WERI-Rb-1 (cell line): ENCODE data around the gene PDE6C.
A peak's percentile ranks its signal among the peaks of the same experiment; 100 is the strongest.

Source experiments
- DNase-seq: peaks from one replicate; pipeline ENCODE4 v3.0.0-alpha.2; 2020
- H3K27ac ChIP-seq: fragments of 250-450 bp; sonication (Bioruptor Pico); 2 replicates; pipeline ENCODE4 v1.5.1; 2020; ENCODE audit warnings: mild to moderate bottlenecking, moderate library complexity
- H3K27me3 ChIP-seq: fragments of 250-450 bp; sonication (Bioruptor Pico); 2 replicates; pipeline ENCODE4 v1.5.1; 2021; ENCODE audit warnings: mild to moderate bottlenecking, low read depth, moderate library complexity; ENCODE audit not compliant: insufficient read depth, severe bottlenecking
- H3K36me3 ChIP-seq: fragments of 250-450 bp; sonication (Bioruptor Pico); 2 replicates; pipeline ENCODE4 v1.5.1; 2020; ENCODE audit warnings: mild to moderate bottlenecking, moderate library complexity
- H3K4me3 ChIP-seq: 2 replicates; pipeline ENCODE4 v1.5.1; 2011; ENCODE audit warnings: low read depth, mild to moderate bottlenecking, control low read depth, low read length
- H3K9me3 ChIP-seq: fragments of 250-450 bp; sonication (Bioruptor Pico); 2 replicates; pipeline ENCODE4 v1.5.1; 2021; ENCODE audit warnings: mild to moderate bottlenecking, moderate library complexity; ENCODE audit not compliant: severe bottlenecking
- TF ChIP-seq, protein P1 (sequence below): IDR thresholded peaks from 2 replicates; pipeline ENCODE4 v1.5.1; 2011; ENCODE audit warnings: low read depth, mild to moderate bottlenecking, control low read depth, inconsistent platforms, low read length

The PDE6C gene

DNA sequence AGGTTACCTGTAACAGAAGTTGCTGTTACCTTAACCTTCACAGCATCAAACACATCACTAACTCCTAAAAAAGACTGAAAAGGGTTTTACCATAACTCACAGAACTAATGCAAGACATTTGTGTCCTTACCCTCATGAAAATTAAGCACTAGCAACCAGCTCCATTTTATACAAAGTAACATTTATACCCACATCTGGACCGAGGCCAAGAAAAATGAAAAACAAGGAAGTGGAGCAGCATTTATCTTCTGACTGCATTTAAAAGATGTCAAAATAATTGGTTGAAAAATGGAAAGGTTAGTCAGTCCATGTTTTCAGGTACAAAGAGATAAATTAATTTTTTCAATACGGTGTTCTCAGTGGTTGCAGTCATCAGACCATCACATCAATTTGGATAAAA is 8.2 kb upstream of the PDE6C start:
- no peaks in the 10 kb centered on the region for H3K27me3 ChIP-seq
- no peak for DNase-seq
- H3K36me3 ChIP-seq = no peaks in the 10 kb centered on the region
- no peak overlapping the region for H3K4me3 ChIP-seq
- no peak overlapping the region for H3K27ac ChIP-seq
- peaks cover 8% of the 10 kb centered on the region for H3K9me3 ChIP-seq
- TF ChIP-seq, protein P1, sequence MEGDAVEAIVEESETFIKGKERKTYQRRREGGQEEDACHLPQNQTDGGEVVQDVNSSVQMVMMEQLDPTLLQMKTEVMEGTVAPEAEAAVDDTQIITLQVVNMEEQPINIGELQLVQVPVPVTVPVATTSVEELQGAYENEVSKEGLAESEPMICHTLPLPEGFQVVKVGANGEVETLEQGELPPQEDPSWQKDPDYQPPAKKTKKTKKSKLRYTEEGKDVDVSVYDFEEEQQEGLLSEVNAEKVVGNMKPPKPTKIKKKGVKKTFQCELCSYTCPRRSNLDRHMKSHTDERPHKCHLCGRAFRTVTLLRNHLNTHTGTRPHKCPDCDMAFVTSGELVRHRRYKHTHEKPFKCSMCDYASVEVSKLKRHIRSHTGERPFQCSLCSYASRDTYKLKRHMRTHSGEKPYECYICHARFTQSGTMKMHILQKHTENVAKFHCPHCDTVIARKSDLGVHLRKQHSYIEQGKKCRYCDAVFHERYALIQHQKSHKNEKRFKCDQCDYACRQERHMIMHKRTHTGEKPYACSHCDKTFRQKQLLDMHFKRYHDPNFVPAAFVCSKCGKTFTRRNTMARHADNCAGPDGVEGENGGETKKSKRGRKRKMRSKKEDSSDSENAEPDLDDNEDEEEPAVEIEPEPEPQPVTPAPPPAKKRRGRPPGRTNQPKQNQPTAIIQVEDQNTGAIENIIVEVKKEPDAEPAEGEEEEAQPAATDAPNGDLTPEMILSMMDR = no peak

DNA sequence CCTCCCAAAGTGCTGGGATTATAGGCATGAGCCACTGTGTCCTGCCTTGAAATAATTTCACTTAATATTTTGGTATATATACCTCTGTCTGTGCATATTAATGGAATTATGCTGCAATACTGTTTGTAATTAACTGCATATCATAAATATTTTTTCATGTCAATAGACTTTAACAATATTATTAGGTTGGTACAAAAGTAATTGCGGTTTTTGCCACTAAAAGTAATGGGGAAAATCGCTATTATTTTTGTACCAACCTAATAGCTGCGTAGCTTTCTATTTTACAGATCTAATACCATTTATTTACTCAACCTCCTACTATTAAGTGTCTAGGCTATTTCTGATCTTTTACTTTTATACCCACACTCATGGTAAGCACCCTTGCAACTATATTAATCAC is 3.9 kb upstream of the PDE6C start:
- Histone ChIP-seq H3K9me3 (peaks cover 8% of the 10 kb centered on the region), H3K36me3 (no peaks in the 10 kb centered on the region), H3K27me3 (no peaks in the 10 kb centered on the region), H3K4me3 (no peak overlapping the region), H3K27ac (no peak overlapping the region)
- TF ChIP-seq, protein P1 = no peak
- no peak for DNase-seq

DNA sequence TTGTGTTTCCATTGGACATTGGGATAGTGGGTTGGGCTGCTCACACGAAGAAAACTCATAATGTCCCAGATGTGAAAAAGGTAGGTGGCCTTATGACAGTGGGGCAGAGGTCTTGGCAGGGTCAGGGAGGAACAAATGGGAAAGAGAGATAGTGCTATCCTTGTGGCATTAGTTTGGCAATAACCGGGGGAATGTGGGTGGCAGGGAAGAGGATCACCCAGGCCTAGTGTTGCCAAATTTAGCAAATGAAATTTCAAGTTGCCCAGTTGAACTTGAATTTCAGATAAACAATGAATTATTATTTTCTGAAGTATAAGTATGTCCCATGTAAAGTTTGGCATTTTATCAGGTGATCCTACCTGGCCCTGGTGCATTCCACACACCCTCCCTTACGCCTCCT is 789 bp downstream of the PDE6C start:
- DNase-seq = no peak
- TF ChIP-seq, protein P1 = no peak

DNA sequence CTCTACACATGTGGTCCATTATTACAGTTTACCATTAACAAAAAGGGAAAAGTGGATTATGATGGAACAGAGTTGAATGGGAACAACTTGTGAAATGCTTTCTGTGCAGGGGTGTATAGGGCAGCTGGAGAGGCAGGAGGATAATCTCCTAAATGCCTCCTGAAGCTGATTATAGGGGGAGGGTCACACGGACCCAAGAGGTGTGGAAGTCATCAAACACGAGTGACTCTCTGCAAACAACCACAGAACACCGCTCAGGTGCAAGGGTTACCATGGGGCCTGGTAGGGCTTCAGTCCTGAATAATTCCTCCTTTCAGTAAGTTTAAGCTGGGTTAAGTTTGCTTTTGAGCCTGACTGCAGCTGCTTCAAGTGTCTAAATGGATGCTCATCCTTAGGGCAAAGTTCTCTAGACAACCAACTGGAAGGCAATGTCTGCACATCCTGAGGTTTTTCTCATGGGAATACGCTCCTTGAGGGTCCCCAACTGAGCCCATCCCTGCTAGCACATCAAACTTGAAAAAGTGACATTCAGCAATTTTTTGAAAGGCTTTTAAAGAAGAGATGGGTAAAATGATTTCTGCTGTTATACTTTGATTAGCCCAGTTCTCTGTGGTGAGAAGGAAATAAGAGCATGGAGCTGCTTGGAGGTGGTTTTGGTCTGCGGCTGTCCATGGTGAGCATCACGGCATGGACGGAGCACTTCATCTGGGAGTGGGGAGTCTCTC is 1.9 kb downstream of the PDE6C start:
- Histone ChIP-seq H3K4me3 (peak overlapping the region; percentile 45), H3K27me3 (no peaks in the 10 kb centered on the region)

More for the DNA sequence above, 789 bp downstream of the PDE6C start:
- Histone ChIP-seq H3K27ac (peak overlapping the region; percentile 88), H3K36me3 (no peaks in the 10 kb centered on the region), H3K4me3 (peak overlapping the region; percentile 45), H3K9me3 (no peaks in the 10 kb centered on the region), H3K27me3 (no peaks in the 10 kb centered on the region)

DNA sequence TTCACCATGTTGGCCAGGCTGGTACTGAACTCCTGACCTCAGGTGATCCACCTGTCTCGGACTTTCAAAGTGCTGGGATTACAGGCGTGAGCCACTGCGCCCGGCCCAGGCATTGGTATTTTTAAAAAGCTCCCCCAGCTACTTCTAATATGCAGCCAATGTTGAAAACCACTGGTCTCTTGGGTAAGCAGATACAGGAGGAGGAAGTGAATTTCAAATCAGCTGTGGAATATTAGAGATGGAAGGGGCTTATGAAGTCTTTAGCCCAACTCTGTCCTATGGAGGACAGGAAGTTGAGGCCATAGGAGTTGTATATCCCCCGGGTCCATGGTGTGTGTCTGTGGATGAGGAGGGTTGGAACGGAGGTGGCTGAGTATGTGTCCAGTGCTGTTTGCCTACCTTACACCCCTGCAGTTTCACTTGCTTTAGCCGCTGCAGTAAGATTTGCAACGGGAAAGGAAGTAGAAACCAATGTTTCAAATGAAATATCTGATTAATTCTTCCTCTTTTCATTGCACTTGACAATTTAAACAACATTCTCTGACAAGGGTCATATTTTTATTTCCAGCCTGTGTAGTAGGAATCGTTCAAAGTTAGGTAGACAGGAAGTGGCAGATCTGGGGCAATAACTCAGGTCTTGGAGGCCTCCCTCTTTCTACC is 3.4 kb downstream of the PDE6C start:
- no peaks in the 10 kb centered on the region for H3K36me3 ChIP-seq
- H3K27me3 ChIP-seq = no peaks in the 10 kb centered on the region
- H3K9me3 ChIP-seq = no peaks in the 10 kb centered on the region
- DNase-seq = no peak
- TF ChIP-seq, protein P1 = no peak
- no peak overlapping the region for H3K4me3 ChIP-seq
- peak overlapping the region; percentile 88 for H3K27ac ChIP-seq

More for the DNA sequence above, 1.9 kb downstream of the PDE6C start:
- DNase-seq = peak; percentile 82
- Histone ChIP-seq H3K9me3 (no peaks in the 10 kb centered on the region), H3K27ac (peak overlapping the region; percentile 88), H3K36me3 (no peaks in the 10 kb centered on the region)
- TF ChIP-seq, protein P1 = no peak
